ENCODE data around the gene GRIK2. TPM values are rescaled to one million over a fixed set of nuclear protein-coding genes. Genes with fewer than 3 reads are reported as not detected.
A peak's percentile ranks its signal among the peaks of the same experiment; 100 is the strongest.

The GRIK2 gene
- total RNA-seq, 4 donors from 2014 or later = 4.7 to 16.2 (median 7.5) TPM

DNA sequence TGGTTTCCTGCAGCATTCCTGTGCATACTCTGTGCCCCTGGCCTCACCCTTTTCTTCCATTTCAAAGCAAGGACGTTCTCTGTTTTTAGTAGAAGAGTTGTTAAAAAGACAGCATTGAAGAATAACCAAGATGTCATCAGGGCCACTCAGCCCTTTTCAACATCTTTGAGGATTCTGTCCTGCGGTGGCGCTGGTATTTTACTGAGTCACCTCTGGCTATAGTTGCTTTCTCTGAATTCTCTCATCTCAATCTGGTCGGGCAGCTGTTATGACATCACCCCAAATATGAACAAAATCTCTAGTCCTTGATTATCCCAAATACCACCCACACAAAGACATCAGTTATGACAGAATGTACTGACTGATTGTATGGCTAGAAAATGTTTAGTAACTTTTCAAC lies 204.2 kb downstream of the GRIK2 start:
- WGBS, 2 donors = 25 to 27% methylated on average over 4 of the region's 4 CpGs
- Histone ChIP-seq H3K4me1 (no peaks in the 10 kb centered on the region), H3K4me3 (no peak overlapping the region), H3K27me3 (no peaks in the 10 kb centered on the region), H3K36me3 (no peaks in the 10 kb centered on the region), H3K27ac (peak overlapping the region in 1 of 4 donors; percentile 28), H3K9me3 (no peaks in the 10 kb centered on the region)
- TF ChIP-seq EP300 (IDR thresholded peaks at IDR 0.05) (no peak), POLR2A (IDR thresholded peaks at IDR 0.05) (no peak)
- TF ChIP-seq, protein P1, sequence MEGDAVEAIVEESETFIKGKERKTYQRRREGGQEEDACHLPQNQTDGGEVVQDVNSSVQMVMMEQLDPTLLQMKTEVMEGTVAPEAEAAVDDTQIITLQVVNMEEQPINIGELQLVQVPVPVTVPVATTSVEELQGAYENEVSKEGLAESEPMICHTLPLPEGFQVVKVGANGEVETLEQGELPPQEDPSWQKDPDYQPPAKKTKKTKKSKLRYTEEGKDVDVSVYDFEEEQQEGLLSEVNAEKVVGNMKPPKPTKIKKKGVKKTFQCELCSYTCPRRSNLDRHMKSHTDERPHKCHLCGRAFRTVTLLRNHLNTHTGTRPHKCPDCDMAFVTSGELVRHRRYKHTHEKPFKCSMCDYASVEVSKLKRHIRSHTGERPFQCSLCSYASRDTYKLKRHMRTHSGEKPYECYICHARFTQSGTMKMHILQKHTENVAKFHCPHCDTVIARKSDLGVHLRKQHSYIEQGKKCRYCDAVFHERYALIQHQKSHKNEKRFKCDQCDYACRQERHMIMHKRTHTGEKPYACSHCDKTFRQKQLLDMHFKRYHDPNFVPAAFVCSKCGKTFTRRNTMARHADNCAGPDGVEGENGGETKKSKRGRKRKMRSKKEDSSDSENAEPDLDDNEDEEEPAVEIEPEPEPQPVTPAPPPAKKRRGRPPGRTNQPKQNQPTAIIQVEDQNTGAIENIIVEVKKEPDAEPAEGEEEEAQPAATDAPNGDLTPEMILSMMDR (IDR thresholded peaks at IDR 0.05) = no peak
- DNase-seq (ENCODE audit: low spot score in 2 of 2) = no peak

DNA sequence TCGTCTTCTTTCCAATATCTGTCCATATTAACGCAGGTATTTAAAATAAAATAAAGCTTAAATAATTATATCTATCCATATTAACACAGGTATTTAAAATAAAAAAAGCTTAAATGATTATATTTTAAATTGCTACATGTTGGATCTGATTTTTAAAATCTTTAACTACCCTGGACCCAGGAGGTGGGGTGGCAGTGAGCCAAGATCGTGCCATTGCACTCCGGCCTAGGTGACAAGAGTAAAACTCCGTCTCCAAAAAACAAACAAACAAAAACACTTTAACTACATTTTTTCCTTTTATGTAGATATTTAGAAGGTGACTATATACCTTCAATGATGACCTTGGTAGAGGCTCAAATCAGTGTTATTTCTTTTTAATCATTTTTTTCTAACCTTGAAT lies 211.9 kb downstream of the GRIK2 start:
- Histone ChIP-seq H3K4me3 (no peak overlapping the region), H3K27ac (no peak overlapping the region), H3K27me3 (no peaks in the 10 kb centered on the region), H3K9me3 (no peaks in the 10 kb centered on the region), H3K36me3 (no peaks in the 10 kb centered on the region), H3K4me1 (no peaks in the 10 kb centered on the region)
- TF ChIP-seq, protein P1 (IDR thresholded peaks at IDR 0.05) = no peak
- TF ChIP-seq EP300 (IDR thresholded peaks at IDR 0.05) (no peak), POLR2A (IDR thresholded peaks at IDR 0.05) (no peak)
- no peak for DNase-seq (ENCODE audit: low spot score in 2 of 2)
- WGBS, 2 donors = 89 to 93% methylated on average over 5 of the region's 5 CpGs

- TF ChIP-seq, protein P1 (IDR thresholded peaks at IDR 0.05) = no peak
- no peak for TF ChIP-seq EP300 (IDR thresholded peaks at IDR 0.05)
- TF ChIP-seq POLR2A (IDR thresholded peaks at IDR 0.05) = no peak
- H3K27ac ChIP-seq = no peak overlapping the region
- H3K4me1 ChIP-seq = no peaks in the 10 kb centered on the region
- H3K36me3 ChIP-seq = no peaks in the 10 kb centered on the region
- no peaks in the 10 kb centered on the region for H3K27me3 ChIP-seq
- no peak overlapping the region for H3K4me3 ChIP-seq
- no peaks in the 10 kb centered on the region for H3K9me3 ChIP-seq
- DNase-seq (ENCODE audit: low spot score in 2 of 2) = no peak
Measured at GRCh38 chr6:101605874-101606273, 212.4 kb downstream of the GRIK2 start.

- H3K4me3 ChIP-seq = no peak overlapping the region
- no peaks in the 10 kb centered on the region for H3K4me1 ChIP-seq
- H3K27me3 ChIP-seq = no peaks in the 10 kb centered on the region
- 54 to 55% methylated on average over 4 of the region's 4 CpGs for WGBS, 2 donors
- H3K27ac ChIP-seq = no peak overlapping the region
- H3K36me3 ChIP-seq = no peaks in the 10 kb centered on the region
- no peaks in the 10 kb centered on the region for H3K9me3 ChIP-seq
- DNase-seq (ENCODE audit: low spot score in 2 of 2) = no peak
- TF ChIP-seq POLR2A (IDR thresholded peaks at IDR 0.05) = no peak
- TF ChIP-seq, protein P1 (IDR thresholded peaks at IDR 0.05) = no peak
- TF ChIP-seq EP300 (IDR thresholded peaks at IDR 0.05) = no peak
Measured at GRCh38 chr6:101607111-101607690, 213.7 kb downstream of the GRIK2 start.

DNA sequence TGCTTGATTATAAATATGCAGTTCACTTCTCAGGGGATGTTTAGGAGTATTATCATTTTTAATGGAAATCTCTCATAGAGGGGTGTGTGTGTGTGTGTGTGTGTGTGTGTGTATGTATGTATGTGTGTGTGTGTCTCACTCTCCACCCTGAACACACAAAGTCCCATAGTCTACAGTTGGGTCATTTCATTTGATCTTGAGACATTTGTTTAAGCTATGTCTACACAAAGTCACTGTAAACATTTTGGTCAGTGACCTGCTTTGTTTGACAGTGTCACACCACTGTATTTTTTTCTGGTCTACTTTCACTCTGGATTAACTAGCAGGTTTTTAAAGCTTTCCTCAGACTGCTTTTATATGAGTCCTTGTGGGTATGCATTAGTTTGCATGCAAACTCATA lies 215.2 kb downstream of the GRIK2 start:
- Histone ChIP-seq H3K27ac (no peak overlapping the region), H3K4me1 (no peaks in the 10 kb centered on the region), H3K27me3 (no peaks in the 10 kb centered on the region), H3K9me3 (no peaks in the 10 kb centered on the region), H3K4me3 (no peak overlapping the region), H3K36me3 (no peaks in the 10 kb centered on the region)
- no peak for DNase-seq (ENCODE audit: low spot score in 2 of 2)
- no peak for TF ChIP-seq EP300 (IDR thresholded peaks at IDR 0.05)
- TF ChIP-seq POLR2A (IDR thresholded peaks at IDR 0.05) = no peak
- TF ChIP-seq, protein P1 (IDR thresholded peaks at IDR 0.05) = no peak

Measured in tibial nerve (tissue), 4 donors.